ENCODE measurements around the gene ZNF100.

DNA sequence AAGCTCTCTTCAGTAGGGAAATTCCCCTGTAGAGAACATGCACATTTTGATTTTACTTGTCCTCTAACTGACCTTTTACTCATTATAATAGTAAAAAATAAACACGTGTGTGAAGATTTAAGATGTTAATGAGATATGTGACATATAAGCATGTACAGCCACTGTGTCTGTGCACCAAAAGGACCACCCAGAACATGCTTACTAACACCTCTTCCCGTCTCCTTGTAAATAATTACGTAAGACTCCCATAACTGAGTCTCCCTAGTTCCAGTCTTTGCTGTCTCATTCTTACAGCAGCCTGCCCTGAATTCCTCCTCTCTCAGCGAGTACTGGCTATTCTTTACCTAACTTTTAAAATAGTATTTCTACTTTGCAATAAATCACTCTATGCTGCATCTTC lies 53.6 kb downstream of the ZNF100 start:
- TF ChIP-seq, protein P1, sequence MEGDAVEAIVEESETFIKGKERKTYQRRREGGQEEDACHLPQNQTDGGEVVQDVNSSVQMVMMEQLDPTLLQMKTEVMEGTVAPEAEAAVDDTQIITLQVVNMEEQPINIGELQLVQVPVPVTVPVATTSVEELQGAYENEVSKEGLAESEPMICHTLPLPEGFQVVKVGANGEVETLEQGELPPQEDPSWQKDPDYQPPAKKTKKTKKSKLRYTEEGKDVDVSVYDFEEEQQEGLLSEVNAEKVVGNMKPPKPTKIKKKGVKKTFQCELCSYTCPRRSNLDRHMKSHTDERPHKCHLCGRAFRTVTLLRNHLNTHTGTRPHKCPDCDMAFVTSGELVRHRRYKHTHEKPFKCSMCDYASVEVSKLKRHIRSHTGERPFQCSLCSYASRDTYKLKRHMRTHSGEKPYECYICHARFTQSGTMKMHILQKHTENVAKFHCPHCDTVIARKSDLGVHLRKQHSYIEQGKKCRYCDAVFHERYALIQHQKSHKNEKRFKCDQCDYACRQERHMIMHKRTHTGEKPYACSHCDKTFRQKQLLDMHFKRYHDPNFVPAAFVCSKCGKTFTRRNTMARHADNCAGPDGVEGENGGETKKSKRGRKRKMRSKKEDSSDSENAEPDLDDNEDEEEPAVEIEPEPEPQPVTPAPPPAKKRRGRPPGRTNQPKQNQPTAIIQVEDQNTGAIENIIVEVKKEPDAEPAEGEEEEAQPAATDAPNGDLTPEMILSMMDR (IDR thresholded peaks at IDR 0.05) = no peak
- TF ChIP-seq POLR2AphosphoS5 (IDR thresholded peaks at IDR 0.05; ENCODE audit: insufficient read depth in 1 of 2, low read depth in 1 of 2) = no peak

All from vagina (tissue), 2 donors.